Epithelial cell of proximal tubule (primary cell): Measurements from ENCODE around the gene CDKN1B. TPM values are rescaled to one million over a fixed set of nuclear protein-coding genes. Genes with fewer than 3 reads are reported as not detected.
A peak's percentile ranks its signal among the peaks of the same experiment; 100 is the strongest.

ENCODE experiments used
- DNase-seq: peaks from one replicate; pipeline ENCODE4 v3.0.0-alpha.2; 2011; ENCODE audit warnings: low read depth
- H3K4me3 ChIP-seq: 2 replicates; pipeline ENCODE4 v1.5.1; 2011; ENCODE audit warnings: low read depth, mild to moderate bottlenecking, low read length
- CTCF ChIP-seq: conservative IDR thresholded peaks from 2 replicates; pipeline ENCODE4 v1.5.1; 2012; ENCODE audit warnings: low read depth, mild to moderate bottlenecking, low read length
- total RNA-seq: library from RNA; depleted of rRNA; stranded (reverse); fragments of >200 nt; gene quantifications from 2 replicates; pipeline ENCODE4 v1.2.3, GENCODE V29; 2015

CDKN1B gene
- 14.3 and 41.7 TPM in 2 replicates for total RNA-seq

- TF ChIP-seq CTCF: no peak
- DNase-seq: no peak
- H3K4me3 ChIP-seq: peak within 1 kb of the TSS; percentile 90
Observed at GRCh38 chr12:12716793-12717585, at the start of gene CDKN1B. Gene CDKN1B (plus strand): TSS chr12:12717368. CDS start chr12:12717840, 472 bp downstream.

GRCh38 chr12:12668005-12668404, 49.2 kb upstream of the CDKN1B start:
- no peak overlapping the region for H3K4me3 ChIP-seq
- DNase-seq: no peak
- TF ChIP-seq CTCF: no peak

- DNase-seq: no peak
- no peak for TF ChIP-seq CTCF
- no peak overlapping the region for H3K4me3 ChIP-seq
Observed at GRCh38 chr12:12669020-12669419, 48.1 kb upstream of the CDKN1B start.

- no peak for TF ChIP-seq CTCF
- DNase-seq: no peak
- H3K4me3 ChIP-seq: no peak overlapping the region
Observed at GRCh38 chr12:12671850-12672660, 45.1 kb upstream of the CDKN1B start.

GRCh38 chr12:12673296-12673695, 43.9 kb upstream of the CDKN1B start:
- TF ChIP-seq CTCF: no peak
- H3K4me3 ChIP-seq: no peak overlapping the region
- no peak for DNase-seq

- no peak for TF ChIP-seq CTCF
- no peak overlapping the region for H3K4me3 ChIP-seq
- DNase-seq: no peak
Observed at GRCh38 chr12:12676605-12677004, 40.6 kb upstream of the CDKN1B start.
